ENCODE data around the gene COX6B1. TPM values are rescaled to one million over a fixed set of nuclear protein-coding genes. Genes with fewer than 3 reads are reported as not detected.

The COX6B1 gene
- total and polyA plus RNA-seq, 2 donors from 2014 or later, result 323 to 1,951 TPM

DNA sequence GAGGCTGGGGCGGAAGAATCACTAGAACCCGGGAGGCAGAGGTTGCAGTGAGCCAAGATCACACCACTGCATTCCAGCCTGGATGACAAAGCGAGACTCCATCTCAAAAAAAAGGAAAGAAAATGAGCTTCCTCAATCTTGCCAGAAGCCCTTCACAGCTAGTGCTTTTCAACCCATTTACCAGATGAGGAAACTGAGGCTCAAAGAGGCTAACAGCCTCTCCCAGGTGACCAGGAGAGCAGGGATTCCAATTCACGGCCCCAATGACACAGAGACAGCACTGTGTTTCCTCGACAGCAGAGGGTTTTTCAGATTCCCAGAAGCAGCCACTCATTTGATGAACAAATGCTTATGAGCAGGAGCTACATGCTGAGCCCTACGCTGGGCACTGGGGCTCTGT is 21.4 kb downstream of the COX6B1 start:
- no peak for FAIRE-seq

GRCh38 chr19:35669974-35670373 is 21.9 kb downstream of the COX6B1 start:
- DNase-seq, result no peak
- no peak for FAIRE-seq
- peaks cover 3% of the 10 kb centered on the region for H3K27me3 ChIP-seq (ENCODE audit: control insufficient read depth, insufficient read depth, low read length)

More for the DNA sequence above, 21.4 kb downstream of the COX6B1 start:
- Histone ChIP-seq H3K9ac (ENCODE audit: low read length in 3 of 3) (no peak overlapping the region), H3K4me3 (ENCODE audit: low read length in 3 of 3) (no peak overlapping the region), H3K4me1 (ENCODE audit: control insufficient read depth in 2 of 3, insufficient read depth in 2 of 3, low read depth in 1 of 3, low read length in 3 of 3) (no peaks in the 10 kb centered on the region), H3K9me3 (ENCODE audit: control insufficient read depth in 2 of 3, insufficient read depth in 1 of 3, low read length in 3 of 3) (no peaks in the 10 kb centered on the region), H3K36me3 (ENCODE audit: control insufficient read depth in 2 of 3, insufficient read depth in 3 of 3, low read length in 3 of 3) (no peaks in the 10 kb centered on the region), H3K27me3 (ENCODE audit: control insufficient read depth, insufficient read depth, low read length) (peaks cover 3% of the 10 kb centered on the region), H3K27ac (ENCODE audit: low read depth in 2 of 2, low read length in 2 of 2) (no peak overlapping the region)
- intact Hi-C loops (cut with DNase I), result no loop called here
- no peak for DNase-seq
- TF ChIP-seq, protein P1, sequence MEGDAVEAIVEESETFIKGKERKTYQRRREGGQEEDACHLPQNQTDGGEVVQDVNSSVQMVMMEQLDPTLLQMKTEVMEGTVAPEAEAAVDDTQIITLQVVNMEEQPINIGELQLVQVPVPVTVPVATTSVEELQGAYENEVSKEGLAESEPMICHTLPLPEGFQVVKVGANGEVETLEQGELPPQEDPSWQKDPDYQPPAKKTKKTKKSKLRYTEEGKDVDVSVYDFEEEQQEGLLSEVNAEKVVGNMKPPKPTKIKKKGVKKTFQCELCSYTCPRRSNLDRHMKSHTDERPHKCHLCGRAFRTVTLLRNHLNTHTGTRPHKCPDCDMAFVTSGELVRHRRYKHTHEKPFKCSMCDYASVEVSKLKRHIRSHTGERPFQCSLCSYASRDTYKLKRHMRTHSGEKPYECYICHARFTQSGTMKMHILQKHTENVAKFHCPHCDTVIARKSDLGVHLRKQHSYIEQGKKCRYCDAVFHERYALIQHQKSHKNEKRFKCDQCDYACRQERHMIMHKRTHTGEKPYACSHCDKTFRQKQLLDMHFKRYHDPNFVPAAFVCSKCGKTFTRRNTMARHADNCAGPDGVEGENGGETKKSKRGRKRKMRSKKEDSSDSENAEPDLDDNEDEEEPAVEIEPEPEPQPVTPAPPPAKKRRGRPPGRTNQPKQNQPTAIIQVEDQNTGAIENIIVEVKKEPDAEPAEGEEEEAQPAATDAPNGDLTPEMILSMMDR (IDR thresholded peaks at IDR 0.05; ENCODE audit: borderline replicate concordance, extremely low read depth, insufficient read depth), result no peak

DNA sequence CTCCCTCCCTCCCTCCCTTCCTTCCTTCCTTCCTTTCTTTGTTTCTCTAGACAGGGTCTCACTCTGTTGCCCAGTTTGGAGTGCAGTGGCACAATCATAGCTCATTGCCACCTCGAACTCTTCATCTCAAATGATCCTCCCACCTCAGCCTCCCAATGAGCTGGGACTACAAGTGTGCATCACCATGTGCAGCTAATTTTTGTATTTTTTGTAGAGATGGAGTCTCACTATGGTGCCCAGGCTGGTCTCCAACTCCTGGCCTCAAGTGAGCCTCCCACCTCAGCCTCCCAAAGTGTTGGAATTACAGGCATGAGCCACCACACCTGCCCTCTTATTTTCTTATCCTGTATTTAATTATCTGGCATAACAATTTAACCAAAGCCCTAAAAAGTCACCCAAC is 22.6 kb downstream of the COX6B1 start:
- Histone ChIP-seq H3K36me3 (ENCODE audit: control insufficient read depth in 2 of 3, insufficient read depth in 3 of 3, low read length in 3 of 3) (no peaks in the 10 kb centered on the region), H3K9me3 (ENCODE audit: control insufficient read depth in 2 of 3, insufficient read depth in 1 of 3, low read length in 3 of 3) (no peaks in the 10 kb centered on the region), H3K4me1 (ENCODE audit: control insufficient read depth in 2 of 3, insufficient read depth in 2 of 3, low read depth in 1 of 3, low read length in 3 of 3) (no peaks in the 10 kb centered on the region), H3K27ac (ENCODE audit: low read depth in 2 of 2, low read length in 2 of 2) (no peak overlapping the region), H3K27me3 (ENCODE audit: control insufficient read depth, insufficient read depth, low read length) (peaks cover 3% of the 10 kb centered on the region), H3K9ac (ENCODE audit: low read length in 3 of 3) (no peak overlapping the region), H3K4me3 (ENCODE audit: low read length in 3 of 3) (no peak overlapping the region)
- FAIRE-seq (no peak), DNase-seq (no peak)
- TF ChIP-seq, protein P1 (IDR thresholded peaks at IDR 0.05; ENCODE audit: borderline replicate concordance, extremely low read depth, insufficient read depth), result no peak
- intact Hi-C loops (cut with DNase I), result no loop called here

More at GRCh38 chr19:35669974-35670373, 21.9 kb downstream of the COX6B1 start:
- H3K4me1 ChIP-seq (ENCODE audit: control insufficient read depth in 2 of 3, insufficient read depth in 2 of 3, low read depth in 1 of 3, low read length in 3 of 3), result no peaks in the 10 kb centered on the region
- H3K4me3 ChIP-seq (ENCODE audit: low read length in 3 of 3), result no peak overlapping the region
- TF ChIP-seq, protein P1 (IDR thresholded peaks at IDR 0.05; ENCODE audit: borderline replicate concordance, extremely low read depth, insufficient read depth), result no peak
- intact Hi-C loops (cut with DNase I), result no loop called here
- no peak overlapping the region for H3K9ac ChIP-seq (ENCODE audit: low read length in 3 of 3)
- no peaks in the 10 kb centered on the region for H3K9me3 ChIP-seq (ENCODE audit: control insufficient read depth in 2 of 3, insufficient read depth in 1 of 3, low read length in 3 of 3)
- no peak overlapping the region for H3K27ac ChIP-seq (ENCODE audit: low read depth in 2 of 2, low read length in 2 of 2)
- no peaks in the 10 kb centered on the region for H3K36me3 ChIP-seq (ENCODE audit: control insufficient read depth in 2 of 3, insufficient read depth in 3 of 3, low read length in 3 of 3)

GRCh38 chr19:35671818-35672217 is 23.7 kb downstream of the COX6B1 start:
- peaks cover 3% of the 10 kb centered on the region for H3K27me3 ChIP-seq (ENCODE audit: control insufficient read depth, insufficient read depth, low read length)
- DNase-seq (no peak), FAIRE-seq (no peak)
- H3K27ac ChIP-seq (ENCODE audit: low read depth in 2 of 2, low read length in 2 of 2), result no peak overlapping the region
- no peak overlapping the region for H3K4me3 ChIP-seq (ENCODE audit: low read length in 3 of 3)
- no peaks in the 10 kb centered on the region for H3K4me1 ChIP-seq (ENCODE audit: control insufficient read depth in 2 of 3, insufficient read depth in 2 of 3, low read depth in 1 of 3, low read length in 3 of 3)
- intact Hi-C loops (cut with DNase I), result no loop called here
- no peak overlapping the region for H3K9ac ChIP-seq (ENCODE audit: low read length in 3 of 3)
- TF ChIP-seq, protein P1 (IDR thresholded peaks at IDR 0.05; ENCODE audit: borderline replicate concordance, extremely low read depth, insufficient read depth), result no peak
- no peaks in the 10 kb centered on the region for H3K9me3 ChIP-seq (ENCODE audit: control insufficient read depth in 2 of 3, insufficient read depth in 1 of 3, low read length in 3 of 3)
- H3K36me3 ChIP-seq (ENCODE audit: control insufficient read depth in 2 of 3, insufficient read depth in 3 of 3, low read length in 3 of 3), result no peaks in the 10 kb centered on the region

All from kidney (tissue), 14 donors.